Liver (tissue), 5 donors: Measurements from ENCODE around the gene GABARAPL2. TPM values are rescaled to one million over a fixed set of nuclear protein-coding genes. Genes with fewer than 3 reads are reported as not detected.

ENCODE experiments used
- CTCF ChIP-seq: fragments of 150-350 bp; IDR thresholded peaks from 2 replicates; pipeline ENCODE4 v1.5.1; 2017; ENCODE audit warnings: improper control_type of control experiment, low read depth, low read length; ENCODE audit not compliant: missing input control
- polyA plus RNA-seq, 2 donors: library from polyadenylated mRNA; stranded (reverse) in 1 of 2; unstranded in 1 of 2; fragments of 200-250 nt in 1 of 2; fragments of >200 nt in 1 of 2; fragmentation: Nextera tagmentation in 1 of 2; extraction: Ambion mirVana in 1 of 2; gene quantifications; one replicate each; pipeline versions ENCODE4 v1.2.1 to v1.2.3, GENCODE V29; 2013 to 2015
- total RNA-seq, 2 donors: library from RNA; depleted of rRNA; stranded (reverse); fragments of >200 nt; gene quantifications; one replicate each; pipeline ENCODE4 v1.2.3, GENCODE V29; 2014
- donor health status: healthy.
- donor health status: healthy.
- donor health status: healthy.

The GABARAPL2 gene
- total and polyA plus RNA-seq, 4 donors = 26.5 to 123 (median 61.5) TPM

- no peak for TF ChIP-seq CTCF
Measured at GRCh38 chr16:75626806-75627205, 60.6 kb downstream of the GABARAPL2 start (continued).

Other genes starting within 250 kb of the GABARAPL2 start
- 10 to 100 TPM; 20.5 to 34.4 TPM for gene CFDP1, start 132.9 kb upstream of the GABARAPL2 start, total RNA-seq
- 10 to 100 TPM; 33.4 to 49.2 TPM for gene CFDP1, start 132.9 kb upstream of the GABARAPL2 start, polyA plus RNA-seq
- gene TMEM170A, start 101.7 kb upstream of the GABARAPL2 start, total RNA-seq = 10 to 100 TPM; 19.2 to 25.4 TPM
- gene TMEM170A, start 101.7 kb upstream of the GABARAPL2 start, polyA plus RNA-seq = 10 to 100 TPM in 1 of 2 donors, 1 to 10 TPM in 1; 5.8 to 13.3 TPM
- under 1 TPM; under 0.01 to 0.17 TPM for gene CHST6, start 70.9 kb upstream of the GABARAPL2 start, total RNA-seq
- not detected for gene CHST6, start 70.9 kb upstream of the GABARAPL2 start, polyA plus RNA-seq
- not detected for gene CHST5, start 30.3 kb upstream of the GABARAPL2 start, total RNA-seq
- gene CHST5, start 30.3 kb upstream of the GABARAPL2 start, polyA plus RNA-seq = not detected
- 1 to 10 TPM; 2.0 to 2.1 TPM for gene TMEM231, start 10.1 kb upstream of the GABARAPL2 start, total RNA-seq
- 1 to 10 TPM in 1 of 2 donors, under 1 TPM in 1; 0.60 to 1.9 TPM for gene TMEM231, start 10.1 kb upstream of the GABARAPL2 start, polyA plus RNA-seq
- 10 to 100 TPM; 22.6 to 42.3 TPM for gene ADAT1, start 56.9 kb downstream of the GABARAPL2 start, total RNA-seq
- gene ADAT1, start 56.9 kb downstream of the GABARAPL2 start, polyA plus RNA-seq = 10 to 100 TPM; 13.2 to 14.3 TPM
- 10 to 100 TPM; 54.6 to 65.5 TPM for gene KARS1, start 81.3 kb downstream of the GABARAPL2 start, total RNA-seq
- 10 to 100 TPM; 47.3 to 49.9 TPM for gene KARS1, start 81.3 kb downstream of the GABARAPL2 start, polyA plus RNA-seq
- 10 to 100 TPM; 23.7 to 69.5 TPM for gene TERF2IP, start 81.4 kb downstream of the GABARAPL2 start, total RNA-seq
- 10 to 100 TPM; 21.7 to 22.8 TPM for gene TERF2IP, start 81.4 kb downstream of the GABARAPL2 start, polyA plus RNA-seq
- not detected for gene CPHXL2, start 110.6 kb downstream of the GABARAPL2 start, total RNA-seq
- gene CPHXL2, start 110.6 kb downstream of the GABARAPL2 start, polyA plus RNA-seq = not detected
- gene DUXB, start 135.1 kb downstream of the GABARAPL2 start, total RNA-seq = under 1 TPM in 1 of 2 donors, not detected in 1; 0.42 TPM
- gene DUXB, start 135.1 kb downstream of the GABARAPL2 start, polyA plus RNA-seq = not detected
- not detected for gene CPHXL, start 160.1 kb downstream of the GABARAPL2 start, total RNA-seq
- gene CPHXL, start 160.1 kb downstream of the GABARAPL2 start, polyA plus RNA-seq = not detected